IPS DF 6.9 (cell line): ENCODE results near the gene NBAS.

Source experiments
- DNase-seq: peaks from one replicate; pipeline ENCODE4 v3.0.0-alpha.2; 2013; ENCODE audit warnings: low read depth, low spot score
- H3K27ac ChIP-seq: one replicate; pipeline ENCODE4 v1.5.1; 2013; ENCODE audit warnings: low read length, control low read depth
- H3K27me3 ChIP-seq: 2 replicates; pipeline ENCODE4 v1.6.1; 2013; ENCODE audit warnings: mild to moderate bottlenecking, low read length; ENCODE audit not compliant: control insufficient read depth, insufficient read depth
- H3K36me3 ChIP-seq: 2 replicates; pipeline ENCODE4 v1.6.1; 2013; ENCODE audit warnings: low read length; ENCODE audit not compliant: control insufficient read depth, insufficient read depth
- H3K4me1 ChIP-seq: 2 replicates; pipeline ENCODE4 v1.6.1; 2013; ENCODE audit warnings: low read length; ENCODE audit not compliant: control insufficient read depth, insufficient read depth
- H3K4me3 ChIP-seq: 2 replicates; pipeline ENCODE4 v1.5.1; 2013; ENCODE audit warnings: mild to moderate bottlenecking, low read length
- H3K9me3 ChIP-seq: 2 replicates; pipeline ENCODE4 v1.6.1; 2013; ENCODE audit warnings: low read length, inconsistent platforms; ENCODE audit not compliant: control insufficient read depth, insufficient read depth
- WGBS: extraction: QIAGEN DNeasy Blood & Tissue Kit; methylation state at CpG from one replicate; pipeline ENCODE4 v1.1.7; 2013; ENCODE audit warnings: mixed read lengths, missing lambda C conversion rate; ENCODE audit not compliant: insufficient read length, insufficient coverage; 5-methylcytosine and 5-hydroxymethylcytosine counted together

NBAS gene

DNA sequence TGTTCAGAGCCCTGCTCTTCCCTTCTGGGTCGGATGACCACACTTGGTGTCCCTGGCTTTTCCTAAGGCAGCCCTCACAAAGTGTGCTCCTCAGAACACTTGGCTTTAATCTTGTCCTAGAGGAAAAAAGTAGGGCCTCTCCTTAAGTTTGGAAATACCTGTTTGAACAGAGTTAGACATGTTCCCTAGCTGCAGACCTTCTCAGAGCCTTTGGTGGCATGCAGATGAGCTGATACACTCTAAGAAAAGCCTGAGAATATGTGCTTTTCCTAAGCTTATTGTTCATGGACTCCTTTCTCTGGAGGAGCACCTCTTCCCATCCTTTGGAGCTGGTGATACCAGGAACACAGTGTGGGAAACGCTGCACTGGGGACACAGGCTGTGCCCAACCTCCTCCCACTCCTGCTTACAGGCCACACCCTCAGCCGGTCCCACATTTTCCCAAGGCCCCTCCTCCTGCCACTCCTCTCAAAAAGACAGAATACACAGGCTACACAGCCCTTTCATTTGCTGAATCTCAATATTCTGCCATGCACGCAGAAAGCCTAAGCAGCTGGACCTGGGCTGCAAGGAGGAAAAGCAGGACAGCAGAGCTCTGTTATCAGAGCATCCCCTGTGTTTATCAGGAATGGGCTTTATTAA is 443.6 kb downstream of the NBAS start:
- H3K27ac ChIP-seq: no peak overlapping the region
- peaks cover 3% of the 10 kb centered on the region for H3K4me1 ChIP-seq
- DNase-seq: no peak
- H3K36me3 ChIP-seq: no peaks in the 10 kb centered on the region
- H3K27me3 ChIP-seq: no peaks in the 10 kb centered on the region
- no CpG with 5 or more reads among the region's 4 CpGs for WGBS
- H3K9me3 ChIP-seq: no peaks in the 10 kb centered on the region
- H3K4me3 ChIP-seq: no peak overlapping the region
